SHP77 treated with DMSO at 0.1 percent for 48 hours (cell line): Measurements from ENCODE around the gene SNRPA1.

Experiments
- DNase-seq: peaks from one replicate; lab custom pipeline; 2025; lab: John Stamatoyannopoulos, UW

SNRPA1 gene

GRCh38 chr15:101318839-101319238 is 23.8 kb upstream of the SNRPA1 start:
- DNase-seq: no peak

GRCh38 chr15:101318147-101318819 is 23.2 kb upstream of the SNRPA1 start:
- no peak for DNase-seq

GRCh38 chr15:101317336-101317872 is 22.4 kb upstream of the SNRPA1 start:
- DNase-seq: no peak

- DNase-seq: no peak
Measured at GRCh38 chr15:101316529-101316928, 21.5 kb upstream of the SNRPA1 start.

GRCh38 chr15:101315736-101316135 is 20.7 kb upstream of the SNRPA1 start:
- DNase-seq: no peak

- no peak for DNase-seq
Measured at GRCh38 chr15:101314336-101315125, 19.5 kb upstream of the SNRPA1 start.

- no peak for DNase-seq
Measured at GRCh38 chr15:101313041-101313761, 18.2 kb upstream of the SNRPA1 start.

- no peak for DNase-seq
Measured at GRCh38 chr15:101310508-101310907, 15.5 kb upstream of the SNRPA1 start.

- DNase-seq: no peak
Measured at GRCh38 chr15:101310161-101310480, 15.1 kb upstream of the SNRPA1 start.

GRCh38 chr15:101309436-101310160 is 14.6 kb upstream of the SNRPA1 start:
- DNase-seq: no peak

- no peak for DNase-seq
Measured at GRCh38 chr15:101308604-101309435, 13.8 kb upstream of the SNRPA1 start.

GRCh38 chr15:101307897-101308603 is 13.0 kb upstream of the SNRPA1 start:
- DNase-seq: no peak

GRCh38 chr15:101307048-101307896 is 12.2 kb upstream of the SNRPA1 start:
- DNase-seq: no peak

GRCh38 chr15:101306341-101307047 is 11.4 kb upstream of the SNRPA1 start:
- DNase-seq: no peak

GRCh38 chr15:101305820-101306255 is 10.8 kb upstream of the SNRPA1 start:
- DNase-seq: no peak

GRCh38 chr15:101303408-101303807 is 8.4 kb upstream of the SNRPA1 start:
- DNase-seq: no peak

GRCh38 chr15:101296418-101297405 is 1.7 kb upstream of the SNRPA1 start:
- DNase-seq: no peak
